B cell (primary cell): ENCODE results near the gene LRRC8B.

Experiments
- EZH2 ChIP-seq: IDR thresholded peaks from 2 replicates; pipeline ENCODE4 v1.6.1; 2012; ENCODE audit warnings: borderline replicate concordance, low read depth, mild to moderate bottlenecking, moderate library complexity, low read length; ENCODE audit not compliant: insufficient read depth, poor library complexity, severe bottlenecking
- TF ChIP-seq, protein P1 (sequence below): fragments of 200-600 bp; IDR thresholded peaks from one replicate; pipeline ENCODE4 v1.8.0; 2022; ENCODE audit warnings: antibody characterized with exemption, mild to moderate bottlenecking

- TF ChIP-seq, protein P1, sequence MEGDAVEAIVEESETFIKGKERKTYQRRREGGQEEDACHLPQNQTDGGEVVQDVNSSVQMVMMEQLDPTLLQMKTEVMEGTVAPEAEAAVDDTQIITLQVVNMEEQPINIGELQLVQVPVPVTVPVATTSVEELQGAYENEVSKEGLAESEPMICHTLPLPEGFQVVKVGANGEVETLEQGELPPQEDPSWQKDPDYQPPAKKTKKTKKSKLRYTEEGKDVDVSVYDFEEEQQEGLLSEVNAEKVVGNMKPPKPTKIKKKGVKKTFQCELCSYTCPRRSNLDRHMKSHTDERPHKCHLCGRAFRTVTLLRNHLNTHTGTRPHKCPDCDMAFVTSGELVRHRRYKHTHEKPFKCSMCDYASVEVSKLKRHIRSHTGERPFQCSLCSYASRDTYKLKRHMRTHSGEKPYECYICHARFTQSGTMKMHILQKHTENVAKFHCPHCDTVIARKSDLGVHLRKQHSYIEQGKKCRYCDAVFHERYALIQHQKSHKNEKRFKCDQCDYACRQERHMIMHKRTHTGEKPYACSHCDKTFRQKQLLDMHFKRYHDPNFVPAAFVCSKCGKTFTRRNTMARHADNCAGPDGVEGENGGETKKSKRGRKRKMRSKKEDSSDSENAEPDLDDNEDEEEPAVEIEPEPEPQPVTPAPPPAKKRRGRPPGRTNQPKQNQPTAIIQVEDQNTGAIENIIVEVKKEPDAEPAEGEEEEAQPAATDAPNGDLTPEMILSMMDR = peak; percentile 6
- no peak for TF ChIP-seq EZH2
Observed at GRCh38 chr1:89524369-89525168, at the start of gene LRRC8B.
